HepG2 (cell line): ENCODE measurements around the gene GRID1.

Experiments
- ATF7 ChIP-seq, 2 experiments: fragments of 450-650 bp in 1 of 2; sonication (generic) in 1 of 2; formaldehyde crosslinking in 1 of 2; IDR thresholded peaks; 2 replicates each; pipeline versions ENCODE4 v1.4.0 to v1.6.1; 2016 to 2020; ENCODE audit warnings: antibody characterized with exemption in 1 of 2, mild to moderate bottlenecking in 1 of 2, missing genetic modification reagents in 1 of 2
- ELF1 ChIP-seq: sonication (generic); formaldehyde crosslinking; IDR thresholded peaks from 2 replicates; pipeline ENCODE4 v1.4.0; 2020; ENCODE audit warnings: missing genetic modification reagents
- EZH2 ChIP-seq: conservative IDR thresholded peaks from 2 replicates; pipeline ENCODE4 v1.6.1; 2012; ENCODE audit warnings: mild to moderate bottlenecking, low read depth, low read length, moderate library complexity
- MYC ChIP-seq: sonication (generic); formaldehyde crosslinking; IDR thresholded peaks from 2 replicates; pipeline ENCODE4 v1.9.0; 2021; ENCODE audit warnings: missing genetic modification reagents, borderline replicate concordance
- NFKB2 ChIP-seq: sonication (generic); formaldehyde crosslinking; IDR thresholded peaks from 2 replicates; pipeline ENCODE4 v1.4.0; 2020; ENCODE audit warnings: missing genetic modification reagents, borderline replicate concordance
- POLR2A ChIP-seq, 2 experiments: IDR thresholded peaks; 2 replicates each; pipeline ENCODE4 v1.6.1; 2011; ENCODE audit warnings: low read depth in 2 of 2, low read length in 2 of 2, mild to moderate bottlenecking in 1 of 2, moderate library complexity in 1 of 2; ENCODE audit not compliant: insufficient read depth in 1 of 2
- POLR2G ChIP-seq: fragments of 200-400 bp; formaldehyde crosslinking; IDR thresholded peaks from 2 replicates; pipeline ENCODE4 v1.6.1; 2018; ENCODE audit warnings: mild to moderate bottlenecking, low read depth, low read length, moderate library complexity
- TF ChIP-seq, protein P1 (sequence below): sonication (generic); formaldehyde crosslinking; IDR thresholded peaks from 2 replicates; pipeline ENCODE4 v1.5.0; 2020; ENCODE audit warnings: mild to moderate bottlenecking, missing genetic modification reagents, moderate library complexity

DNA sequence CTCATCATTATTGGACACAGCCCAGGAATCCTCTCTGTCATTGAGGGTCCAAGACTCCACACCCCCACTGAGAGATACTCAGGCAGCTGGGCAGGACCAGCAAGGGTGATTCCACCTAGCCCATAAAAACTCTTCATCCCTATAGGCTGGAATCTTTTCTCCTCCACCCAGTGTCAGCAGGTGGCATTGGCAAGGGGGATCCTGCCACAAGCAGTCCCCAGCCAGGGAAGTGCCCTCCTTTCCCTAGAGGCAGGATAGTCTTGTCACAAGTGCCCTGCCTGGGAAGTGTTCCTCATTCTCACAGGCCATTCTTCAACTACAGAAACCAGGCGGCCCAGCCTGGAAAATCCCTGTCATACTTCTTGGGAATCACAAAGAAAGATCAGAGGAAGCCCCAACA lies 533.6 kb downstream of the GRID1 start:
- no peak for TF ChIP-seq NFKB2 (CRISPR knock-in tag)
- TF ChIP-seq POLR2G, result no peak
- TF ChIP-seq, protein P1, sequence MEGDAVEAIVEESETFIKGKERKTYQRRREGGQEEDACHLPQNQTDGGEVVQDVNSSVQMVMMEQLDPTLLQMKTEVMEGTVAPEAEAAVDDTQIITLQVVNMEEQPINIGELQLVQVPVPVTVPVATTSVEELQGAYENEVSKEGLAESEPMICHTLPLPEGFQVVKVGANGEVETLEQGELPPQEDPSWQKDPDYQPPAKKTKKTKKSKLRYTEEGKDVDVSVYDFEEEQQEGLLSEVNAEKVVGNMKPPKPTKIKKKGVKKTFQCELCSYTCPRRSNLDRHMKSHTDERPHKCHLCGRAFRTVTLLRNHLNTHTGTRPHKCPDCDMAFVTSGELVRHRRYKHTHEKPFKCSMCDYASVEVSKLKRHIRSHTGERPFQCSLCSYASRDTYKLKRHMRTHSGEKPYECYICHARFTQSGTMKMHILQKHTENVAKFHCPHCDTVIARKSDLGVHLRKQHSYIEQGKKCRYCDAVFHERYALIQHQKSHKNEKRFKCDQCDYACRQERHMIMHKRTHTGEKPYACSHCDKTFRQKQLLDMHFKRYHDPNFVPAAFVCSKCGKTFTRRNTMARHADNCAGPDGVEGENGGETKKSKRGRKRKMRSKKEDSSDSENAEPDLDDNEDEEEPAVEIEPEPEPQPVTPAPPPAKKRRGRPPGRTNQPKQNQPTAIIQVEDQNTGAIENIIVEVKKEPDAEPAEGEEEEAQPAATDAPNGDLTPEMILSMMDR (CRISPR knock-in tag), result no peak
- TF ChIP-seq ATF7 (IDR thresholded peaks at IDR 0.05), result no peak
- TF ChIP-seq ATF7 (CRISPR knock-in tag; IDR thresholded peaks at IDR 0.05), result no peak
- TF ChIP-seq POLR2A (IDR thresholded peaks at IDR 0.05; ENCODE audit: insufficient read depth in 1 of 2, low read depth in 2 of 2, low read length in 2 of 2), result no peak
- TF ChIP-seq ELF1 (CRISPR knock-in tag), result no peak
- TF ChIP-seq MYC (CRISPR knock-in tag), result no peak
- no peak for TF ChIP-seq EZH2
